GM18505 (cell line): ENCODE data around the gene TK1.

ENCODE experiments used
- ATAC-seq: cut with Tn5 transposase; IDR thresholded peaks from one replicate; pipeline ENCODE4 v1.9.1; 2021; ENCODE audit not compliant: unreplicated experiment
- POLR2A ChIP-seq: IDR thresholded peaks from 4 replicates; pipeline ENCODE4 v1.6.1; 2011; ENCODE audit warnings: borderline replicate concordance; ENCODE audit not compliant: insufficient read depth, insufficient read length; ENCODE audit errors: extremely low read depth

The TK1 gene

GRCh38 chr17:78206298-78206697, 19.4 kb upstream of the TK1 start:
- TF ChIP-seq POLR2A, result no peak
- ATAC-seq, result no peak

GRCh38 chr17:78205124-78205775, 18.4 kb upstream of the TK1 start:
- TF ChIP-seq POLR2A, result no peak
- ATAC-seq, result no peak

- ATAC-seq, result no peak
- no peak for TF ChIP-seq POLR2A
These were observed 17.7 kb upstream of the TK1 start for GRCh38 chr17:78204387-78205123.

- no peak for ATAC-seq
These were observed 15.8 kb upstream of the TK1 start for GRCh38 chr17:78202666-78203065.

GRCh38 chr17:78200451-78200850, 13.6 kb upstream of the TK1 start:
- no peak for TF ChIP-seq POLR2A
- no peak for ATAC-seq

More at GRCh38 chr17:78202666-78203065, 15.8 kb upstream of the TK1 start:
- TF ChIP-seq POLR2A, result no peak

- ATAC-seq, result no peak
- no peak for TF ChIP-seq POLR2A
These were observed 10.4 kb upstream of the TK1 start for GRCh38 chr17:78197147-78197832.

GRCh38 chr17:78196716-78197115, 9.9 kb upstream of the TK1 start:
- TF ChIP-seq POLR2A, result no peak
- ATAC-seq, result no peak

GRCh38 chr17:78185981-78186691, 716 bp downstream of the TK1 start:
- TF ChIP-seq POLR2A, result no peak
- no peak for ATAC-seq

GRCh38 chr17:78184868-78185267, 2.0 kb downstream of the TK1 start:
- ATAC-seq, result no peak
- TF ChIP-seq POLR2A, result no peak

GRCh38 chr17:78184351-78184750, 2.5 kb downstream of the TK1 start:
- ATAC-seq, result no peak
- TF ChIP-seq POLR2A, result no peak

- TF ChIP-seq POLR2A, result no peak
- no peak for ATAC-seq
These were observed 2.9 kb downstream of the TK1 start for GRCh38 chr17:78183916-78184315.

GRCh38 chr17:78182504-78182903, 4.3 kb downstream of the TK1 start:
- no peak for TF ChIP-seq POLR2A
- ATAC-seq, result no peak

GRCh38 chr17:78180508-78180907, 6.3 kb downstream of the TK1 start:
- no peak for ATAC-seq
- TF ChIP-seq POLR2A, result no peak

- no peak for ATAC-seq
- no peak for TF ChIP-seq POLR2A
These were observed 6.8 kb downstream of the TK1 start for GRCh38 chr17:78180083-78180482.

GRCh38 chr17:78179372-78179771, 7.5 kb downstream of the TK1 start:
- no peak for TF ChIP-seq POLR2A
- no peak for ATAC-seq
